GM18505 (cell line): Measurements from ENCODE around the gene TNS3.

ENCODE experiments used
- ATAC-seq: cut with Tn5 transposase; IDR thresholded peaks from one replicate; pipeline ENCODE4 v1.9.1; 2021; ENCODE audit not compliant: unreplicated experiment
- POLR2A ChIP-seq: IDR thresholded peaks from 4 replicates; pipeline ENCODE4 v1.6.1; 2011; ENCODE audit warnings: borderline replicate concordance; ENCODE audit not compliant: insufficient read depth, insufficient read length; ENCODE audit errors: extremely low read depth

TNS3 gene

GRCh38 chr7:47531584-47532492 lies 50.1 kb downstream of the TNS3 start:
- no peak for ATAC-seq

DNA sequence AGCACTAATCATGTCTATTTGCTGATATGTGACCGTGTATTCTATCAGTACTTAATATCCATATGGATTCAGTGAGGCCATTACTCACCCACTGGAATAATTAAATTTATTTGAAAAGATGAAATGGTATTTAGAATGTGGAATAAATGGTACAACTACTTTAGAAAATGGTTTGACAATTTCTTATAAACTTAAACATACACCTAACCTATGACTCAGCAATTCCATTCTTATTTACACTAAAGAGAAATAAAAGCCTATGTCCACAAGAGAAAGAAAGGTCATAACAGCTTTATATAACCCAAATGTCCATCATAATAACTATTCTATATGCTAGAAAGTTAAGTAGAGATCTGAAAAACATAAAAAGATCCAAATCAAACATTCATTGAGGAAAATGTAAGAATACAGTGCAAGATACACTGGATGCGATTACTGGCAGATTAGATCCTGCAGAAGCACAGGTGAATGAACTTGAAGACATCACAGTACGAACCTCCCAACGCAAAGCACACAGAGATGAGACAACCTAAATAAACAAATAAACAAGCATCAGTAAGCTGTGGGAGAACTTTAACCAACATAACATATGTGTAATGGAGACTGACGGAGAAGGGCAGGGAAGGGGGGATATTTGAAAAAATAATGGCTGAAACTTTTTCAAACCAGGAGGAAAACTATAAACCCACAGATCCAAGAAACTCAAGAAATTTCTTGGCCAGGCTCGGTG lies 51.9 kb downstream of the TNS3 start:
- no peak for TF ChIP-seq POLR2A
- ATAC-seq: no peak

More at GRCh38 chr7:47531584-47532492, 50.1 kb downstream of the TNS3 start:
- TF ChIP-seq POLR2A: no peak

DNA sequence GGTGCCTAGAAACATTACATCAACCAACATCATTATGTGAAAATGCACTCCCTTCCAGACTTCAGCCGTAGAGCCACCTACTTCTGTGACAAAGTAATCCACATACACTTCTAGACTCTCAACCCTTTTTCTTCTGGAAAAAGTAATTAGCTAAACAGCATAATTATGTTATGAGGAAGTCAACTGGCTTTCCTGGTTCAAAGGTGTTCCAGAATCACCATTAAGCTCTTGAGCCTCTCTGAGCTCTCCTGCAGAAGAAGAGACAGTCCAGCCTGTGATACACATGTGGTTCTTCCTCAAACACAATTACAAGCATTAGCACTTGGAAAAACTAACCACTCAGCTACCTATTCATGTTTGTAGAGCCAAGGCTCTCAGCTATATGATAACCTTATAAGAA lies 52.5 kb downstream of the TNS3 start:
- ATAC-seq: no peak
- no peak for TF ChIP-seq POLR2A

- TF ChIP-seq POLR2A: no peak
- no peak for ATAC-seq
Measured at GRCh38 chr7:47528471-47528870, 53.4 kb downstream of the TNS3 start.

- ATAC-seq: no peak
- no peak for TF ChIP-seq POLR2A
Measured at GRCh38 chr7:47526466-47526865, 55.4 kb downstream of the TNS3 start.

DNA sequence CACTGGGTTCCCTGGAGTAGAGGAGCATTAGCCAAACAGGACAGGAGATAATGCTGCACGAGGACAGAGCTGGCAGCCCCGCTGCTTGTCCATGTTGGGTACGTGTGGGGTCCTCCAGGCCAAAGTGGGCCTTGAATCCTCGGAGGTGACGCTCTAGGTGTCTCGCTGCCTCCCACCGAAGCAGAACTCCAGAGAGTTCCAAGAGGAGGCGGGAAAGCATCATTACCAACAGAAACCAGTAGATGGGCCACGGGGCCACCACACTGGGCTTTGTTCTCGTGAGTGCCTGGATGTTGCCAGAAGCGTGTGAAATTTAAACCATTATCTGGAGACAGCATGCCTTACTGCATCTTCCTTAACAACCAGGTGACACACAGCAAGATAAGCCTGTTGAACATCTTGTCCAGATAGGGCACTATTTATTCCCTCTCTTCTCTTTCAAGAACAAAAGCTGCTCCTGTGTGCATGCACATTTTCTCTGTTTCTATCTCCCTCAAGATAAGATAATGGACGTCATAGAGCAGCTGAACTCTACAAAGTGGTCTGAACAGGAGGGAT lies 56.8 kb downstream of the TNS3 start:
- no peak for TF ChIP-seq POLR2A
- ATAC-seq: no peak

DNA sequence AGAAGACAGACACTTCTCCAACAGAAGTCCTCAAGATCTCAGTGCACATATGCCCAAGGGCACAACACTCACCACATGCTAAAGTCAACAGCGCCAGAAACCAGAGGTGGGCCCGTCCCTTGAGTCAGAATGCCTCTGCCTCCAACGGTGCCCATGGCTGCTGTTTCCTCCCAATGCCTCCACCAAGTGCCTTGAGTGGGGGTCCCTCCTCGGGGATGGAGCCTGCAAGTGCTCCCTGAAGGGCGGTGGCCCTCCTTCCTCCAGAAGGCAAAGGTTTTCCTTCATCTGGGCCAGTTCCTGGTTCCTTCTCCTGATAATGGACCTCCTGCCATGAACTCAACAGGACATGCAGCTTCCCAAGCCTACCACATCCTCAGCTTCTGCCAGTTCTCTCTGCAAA lies 58.5 kb downstream of the TNS3 start:
- no peak for TF ChIP-seq POLR2A
- no peak for ATAC-seq

DNA sequence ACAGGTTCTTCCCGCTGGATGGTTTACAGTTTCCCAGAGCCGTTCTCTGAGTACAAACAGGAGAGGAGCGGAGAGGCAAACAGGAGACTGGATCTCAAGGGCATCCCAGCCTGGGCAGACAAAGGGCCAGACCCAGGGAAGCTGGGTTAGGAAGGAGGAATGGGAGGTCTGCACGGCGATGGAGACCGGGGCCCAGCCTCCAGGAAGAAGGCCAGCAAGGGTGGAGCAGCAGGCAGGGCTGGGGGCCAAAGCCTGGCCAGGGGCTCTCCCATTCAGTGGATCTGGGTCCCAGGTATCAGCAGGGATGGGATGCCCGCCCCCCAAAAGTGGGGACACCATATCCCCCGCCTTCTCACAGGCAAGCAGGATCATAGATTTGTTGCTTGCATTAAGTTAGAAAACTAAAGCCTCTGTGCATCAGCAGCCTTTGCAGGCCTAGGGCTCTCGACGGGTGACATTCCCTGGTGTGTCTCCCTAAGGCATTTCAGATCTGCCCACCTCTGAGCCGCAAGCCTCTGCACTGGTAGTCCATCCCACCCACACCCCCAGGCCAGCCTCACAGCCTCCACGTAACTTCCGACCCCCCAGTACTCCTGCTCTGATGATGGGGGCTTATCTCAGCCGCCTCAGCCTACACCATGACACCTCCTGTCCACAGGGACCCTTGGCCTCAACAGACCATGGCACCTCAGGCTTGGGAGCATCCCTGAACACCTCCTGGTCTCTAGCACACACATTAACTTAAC lies 59.9 kb downstream of the TNS3 start:
- no peak for TF ChIP-seq POLR2A
- no peak for ATAC-seq

DNA sequence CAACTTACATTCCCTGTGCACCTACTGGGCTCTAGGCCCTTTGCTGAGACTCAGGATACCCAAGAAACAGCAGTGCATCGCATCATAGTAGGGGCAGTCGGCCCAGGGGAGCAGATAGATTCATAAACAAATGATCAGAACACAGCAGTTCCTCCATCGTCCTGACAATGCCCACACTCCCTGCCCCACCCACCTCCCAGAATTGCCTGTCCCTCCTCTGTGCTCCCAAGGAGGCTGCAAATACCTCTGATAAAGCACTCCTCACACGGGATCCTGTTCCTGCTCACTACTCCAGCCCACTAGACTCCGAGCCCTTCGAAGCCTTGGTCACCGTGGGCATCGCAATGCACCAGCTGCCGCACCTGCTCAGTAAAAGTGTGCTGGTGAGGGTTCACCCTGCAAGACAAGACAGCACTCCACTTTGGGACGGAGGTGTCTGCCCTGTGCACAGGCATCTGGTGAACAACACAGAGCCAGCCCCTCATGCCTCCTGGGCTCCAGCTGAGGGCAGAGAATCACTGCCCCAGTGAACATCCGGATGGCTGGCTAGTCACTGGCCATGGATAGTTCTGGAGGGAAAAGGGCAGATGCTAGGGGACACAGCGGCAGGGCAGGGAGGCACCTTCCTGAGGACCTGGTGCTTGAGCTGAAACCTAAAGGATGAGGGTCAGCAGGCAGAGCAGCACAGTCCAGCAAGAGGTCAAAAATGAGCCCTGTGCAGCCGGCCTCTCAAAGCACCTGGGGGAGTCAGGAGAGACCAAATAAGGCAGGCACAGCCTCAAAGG lies 60.7 kb downstream of the TNS3 start:
- TF ChIP-seq POLR2A: no peak
- no peak for ATAC-seq

GRCh38 chr7:47520406-47520805 lies 61.5 kb downstream of the TNS3 start:
- no peak for TF ChIP-seq POLR2A
- no peak for ATAC-seq

DNA sequence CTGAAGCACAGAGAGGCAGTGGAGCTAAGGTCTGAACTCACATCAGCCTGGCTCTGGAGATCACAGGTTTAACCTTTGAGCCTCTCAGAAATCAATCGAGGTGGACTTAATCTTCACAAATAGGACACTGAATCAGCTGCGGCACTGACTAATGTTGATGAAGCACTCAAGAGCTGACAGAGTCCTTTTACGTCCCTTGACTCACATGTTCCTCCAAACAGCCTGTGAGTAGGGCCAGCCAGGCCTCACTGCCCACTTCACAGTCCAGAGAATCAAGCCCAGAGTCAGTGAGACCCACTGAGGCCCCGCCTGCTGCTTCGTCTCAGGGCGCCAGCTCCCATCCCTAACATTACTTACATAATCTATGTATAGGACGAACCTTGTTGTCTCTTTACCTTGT lies 63.1 kb downstream of the TNS3 start:
- no peak for TF ChIP-seq POLR2A
- no peak for ATAC-seq

- no peak for ATAC-seq
- no peak for TF ChIP-seq POLR2A
Measured at GRCh38 chr7:47517821-47518480, 64.0 kb downstream of the TNS3 start.
